Epithelial cell of proximal tubule (primary cell): ENCODE data around the gene PLCD4. TPM values are rescaled to one million over a fixed set of nuclear protein-coding genes. Genes with fewer than 3 reads are reported as not detected.

ENCODE experiments used
- DNase-seq: peaks from one replicate; pipeline ENCODE4 v3.0.0-alpha.2; 2011; ENCODE audit warnings: low read depth
- H3K4me3 ChIP-seq: 2 replicates; pipeline ENCODE4 v1.5.1; 2011; ENCODE audit warnings: low read depth, mild to moderate bottlenecking, low read length
- CTCF ChIP-seq: conservative IDR thresholded peaks from 2 replicates; pipeline ENCODE4 v1.5.1; 2012; ENCODE audit warnings: low read depth, mild to moderate bottlenecking, low read length
- total RNA-seq: library from RNA; depleted of rRNA; stranded (reverse); fragments of >200 nt; gene quantifications from 2 replicates; pipeline ENCODE4 v1.2.3, GENCODE V29; 2015

PLCD4 gene
- total RNA-seq, 1 donor from 2014 or later: 0.29 TPM

DNA sequence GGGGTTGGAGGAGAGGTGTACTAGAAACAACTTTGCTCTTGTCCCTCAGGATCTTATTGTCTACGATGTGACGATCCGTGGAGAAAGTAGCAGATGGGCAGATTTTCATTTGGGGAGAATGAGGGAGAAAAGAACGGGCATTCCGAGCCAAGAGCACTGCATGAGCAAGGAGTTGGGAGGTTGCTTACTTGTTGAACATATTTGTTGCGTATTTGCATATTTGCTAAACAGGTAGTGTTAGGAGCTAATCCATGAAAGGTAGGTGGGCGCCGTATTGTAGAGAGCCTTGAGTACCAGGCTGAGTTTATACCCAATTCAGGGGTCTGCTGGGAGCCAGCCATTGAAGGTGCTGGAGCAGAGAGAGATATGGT is 52.3 kb downstream of the PLCD4 start:
- no peak for DNase-seq
- H3K4me3 ChIP-seq: peak overlapping the region; percentile 99
- no peak for TF ChIP-seq CTCF

DNA sequence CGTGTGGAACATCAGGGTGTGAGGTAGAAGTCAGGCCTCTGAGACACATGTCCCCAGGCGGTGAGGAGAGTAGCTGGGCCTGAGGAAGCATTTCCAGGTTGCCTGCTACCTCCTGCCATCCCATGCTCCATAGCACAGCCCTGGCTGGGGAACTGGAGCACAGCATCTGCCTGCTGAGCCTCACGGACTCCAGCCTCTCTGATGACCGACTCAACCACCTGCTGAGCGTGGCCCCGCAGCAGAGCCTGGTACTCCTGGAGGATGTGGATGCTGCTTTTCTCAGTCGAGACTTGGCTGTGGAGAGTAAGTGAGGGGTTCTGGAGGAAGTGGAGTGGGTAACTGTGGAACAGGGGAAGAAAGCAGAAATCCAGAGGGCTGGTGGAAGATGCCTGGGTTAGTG is 54.7 kb downstream of the PLCD4 start:
- no peak for TF ChIP-seq CTCF
- no peak for DNase-seq
- no peak overlapping the region for H3K4me3 ChIP-seq

DNA sequence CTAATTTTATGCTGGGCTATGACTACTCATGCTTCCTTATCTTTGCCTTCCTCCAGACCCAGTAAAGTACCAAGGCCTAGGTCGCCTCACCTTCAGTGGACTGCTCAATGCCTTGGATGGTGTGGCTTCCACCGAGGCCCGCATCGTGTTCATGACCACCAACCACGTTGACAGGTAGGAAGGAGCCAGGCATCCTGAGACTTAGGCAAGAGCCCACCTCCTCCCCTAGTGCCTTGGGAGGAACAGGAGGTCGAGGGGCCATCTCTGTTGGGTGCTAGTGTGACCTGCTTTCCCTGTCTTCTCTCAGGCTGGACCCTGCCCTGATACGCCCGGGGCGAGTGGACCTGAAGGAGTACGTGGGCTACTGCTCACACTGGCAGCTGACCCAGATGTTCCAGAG is 55.1 kb downstream of the PLCD4 start:
- H3K4me3 ChIP-seq: no peak overlapping the region
- no peak for TF ChIP-seq CTCF
- DNase-seq: no peak

- no peak for TF ChIP-seq CTCF
- DNase-seq: no peak
- no peak overlapping the region for H3K4me3 ChIP-seq
Observed at GRCh38 chr2:218663901-218664300, 56.2 kb downstream of the PLCD4 start.

GRCh38 chr2:218664653-218665052 is 57.0 kb downstream of the PLCD4 start:
- no peak overlapping the region for H3K4me3 ChIP-seq
- DNase-seq: no peak
- no peak for TF ChIP-seq CTCF

- no peak for TF ChIP-seq CTCF
- no peak for DNase-seq
- peak overlapping the region; percentile 84 for H3K4me3 ChIP-seq
Observed at GRCh38 chr2:218671097-218671653, 63.5 kb downstream of the PLCD4 start.
